HL-60 (cell line): ENCODE results near the gene ZFAND3.

ENCODE experiments used
- CTCF ChIP-seq: IDR thresholded peaks from one replicate; pipeline ENCODE4 v1.5.1; 2011; ENCODE audit warnings: low read length, control low read depth, inconsistent platforms; ENCODE audit not compliant: insufficient read depth
- GABPA ChIP-seq: IDR thresholded peaks from 2 replicates; pipeline ENCODE4 v1.6.1; 2012; ENCODE audit warnings: low read depth
- POLR2AphosphoS5 ChIP-seq: IDR thresholded peaks from 2 replicates; pipeline ENCODE4 v1.6.1; 2012; ENCODE audit warnings: low read depth
- SPI1 ChIP-seq: IDR thresholded peaks from 2 replicates; pipeline ENCODE4 v1.6.1; 2012; ENCODE audit warnings: low read depth, mild to moderate bottlenecking, borderline replicate concordance
- TF ChIP-seq, protein P1 (sequence below): IDR thresholded peaks from 2 replicates; pipeline ENCODE4 v1.6.1; 2012; ENCODE audit warnings: low read depth; ENCODE audit not compliant: insufficient replicate concordance

GRCh38 chr6:38183856-38184584 lies 364.5 kb downstream of the ZFAND3 start:
- TF ChIP-seq CTCF (no peak), POLR2AphosphoS5 (no peak), GABPA (no peak), SPI1 (no peak)
- TF ChIP-seq, protein P1, sequence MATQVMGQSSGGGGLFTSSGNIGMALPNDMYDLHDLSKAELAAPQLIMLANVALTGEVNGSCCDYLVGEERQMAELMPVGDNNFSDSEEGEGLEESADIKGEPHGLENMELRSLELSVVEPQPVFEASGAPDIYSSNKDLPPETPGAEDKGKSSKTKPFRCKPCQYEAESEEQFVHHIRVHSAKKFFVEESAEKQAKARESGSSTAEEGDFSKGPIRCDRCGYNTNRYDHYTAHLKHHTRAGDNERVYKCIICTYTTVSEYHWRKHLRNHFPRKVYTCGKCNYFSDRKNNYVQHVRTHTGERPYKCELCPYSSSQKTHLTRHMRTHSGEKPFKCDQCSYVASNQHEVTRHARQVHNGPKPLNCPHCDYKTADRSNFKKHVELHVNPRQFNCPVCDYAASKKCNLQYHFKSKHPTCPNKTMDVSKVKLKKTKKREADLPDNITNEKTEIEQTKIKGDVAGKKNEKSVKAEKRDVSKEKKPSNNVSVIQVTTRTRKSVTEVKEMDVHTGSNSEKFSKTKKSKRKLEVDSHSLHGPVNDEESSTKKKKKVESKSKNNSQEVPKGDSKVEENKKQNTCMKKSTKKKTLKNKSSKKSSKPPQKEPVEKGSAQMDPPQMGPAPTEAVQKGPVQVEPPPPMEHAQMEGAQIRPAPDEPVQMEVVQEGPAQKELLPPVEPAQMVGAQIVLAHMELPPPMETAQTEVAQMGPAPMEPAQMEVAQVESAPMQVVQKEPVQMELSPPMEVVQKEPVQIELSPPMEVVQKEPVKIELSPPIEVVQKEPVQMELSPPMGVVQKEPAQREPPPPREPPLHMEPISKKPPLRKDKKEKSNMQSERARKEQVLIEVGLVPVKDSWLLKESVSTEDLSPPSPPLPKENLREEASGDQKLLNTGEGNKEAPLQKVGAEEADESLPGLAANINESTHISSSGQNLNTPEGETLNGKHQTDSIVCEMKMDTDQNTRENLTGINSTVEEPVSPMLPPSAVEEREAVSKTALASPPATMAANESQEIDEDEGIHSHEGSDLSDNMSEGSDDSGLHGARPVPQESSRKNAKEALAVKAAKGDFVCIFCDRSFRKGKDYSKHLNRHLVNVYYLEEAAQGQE: no peak
